ENCODE results near the gene KCNJ12. TPM values are rescaled to one million over a fixed set of nuclear protein-coding genes. Genes with fewer than 3 reads are reported as not detected.

The KCNJ12 gene
- total and polyA plus RNA-seq, 8 donors: 0.09 to 0.37 (median 0.14) TPM

GRCh38 chr17:21466550-21466949 is 90.4 kb downstream of the KCNJ12 start:
- H3K36me3 ChIP-seq: no peaks in the 10 kb centered on the region
- H3K4me3 ChIP-seq: no peak overlapping the region
- H3K4me1 ChIP-seq: no peaks in the 10 kb centered on the region
- intact Hi-C loops (cut with DNase I): no loop called here
- 82 to 84% methylated on average over 11 of the region's 11 CpGs for WGBS, 2 donors
- DNase-seq (no peak), FAIRE-seq (no peak), ATAC-seq (no peak)
- H3K9me3 ChIP-seq: no peaks in the 10 kb centered on the region
- no peaks in the 10 kb centered on the region for H3K27me3 ChIP-seq
- TF ChIP-seq CTCF (IDR thresholded peaks at IDR 0.05): no peak
- no peak overlapping the region for H3K27ac ChIP-seq

GRCh38 chr17:21467196-21467595 is 91.0 kb downstream of the KCNJ12 start:
- intact Hi-C loops (cut with DNase I): no loop called here
- WGBS, 2 donors: 54 to 58% methylated on average over 7 of the region's 7 CpGs
- ATAC-seq: no peak
- FAIRE-seq: no peak
- Histone ChIP-seq H3K4me1 (no peaks in the 10 kb centered on the region), H3K27me3 (no peaks in the 10 kb centered on the region), H3K9me3 (no peaks in the 10 kb centered on the region), H3K4me3 (no peak overlapping the region), H3K27ac (no peak overlapping the region), H3K36me3 (no peaks in the 10 kb centered on the region)
- no peak for TF ChIP-seq CTCF (IDR thresholded peaks at IDR 0.05)
- no peak for DNase-seq

- H3K4me3 ChIP-seq: no peak overlapping the region
- no peak for FAIRE-seq
- 76 to 87% methylated on average over 13 of the region's 13 CpGs for WGBS, 2 donors
- no peaks in the 10 kb centered on the region for H3K27me3 ChIP-seq
- TF ChIP-seq CTCF (IDR thresholded peaks at IDR 0.05): no peak
- no peak for DNase-seq
- intact Hi-C loops (cut with DNase I): no loop called here
- H3K27ac ChIP-seq: no peak overlapping the region
- ATAC-seq: no peak
- no peaks in the 10 kb centered on the region for H3K36me3 ChIP-seq
- no peaks in the 10 kb centered on the region for H3K9me3 ChIP-seq
- no peaks in the 10 kb centered on the region for H3K4me1 ChIP-seq
Measured at GRCh38 chr17:21467739-21468490, 91.8 kb downstream of the KCNJ12 start.

Other genes with a start within 250 kb of the KCNJ12 start
- gene DHRS7B, start 249.4 kb upstream of the KCNJ12 start, total RNA-seq: 10 to 100 TPM in 3 of 6 donors, 1 to 10 TPM in 3; 7.3 to 16.3 (median 9.5) TPM
- gene DHRS7B, start 249.4 kb upstream of the KCNJ12 start, polyA plus RNA-seq: 10 to 100 TPM; 21.2 to 30.4 TPM
- gene TMEM11, start 162.2 kb upstream of the KCNJ12 start, total RNA-seq: 10 to 100 TPM in 1 of 6 donors, 1 to 10 TPM in 5; 6.1 to 10.6 (median 9.1) TPM
- 10 to 100 TPM; 11.9 to 16.0 TPM for gene TMEM11, start 162.2 kb upstream of the KCNJ12 start, polyA plus RNA-seq
- 1 to 10 TPM; 3.1 to 8.3 (median 5.3) TPM for gene NATD1, start 122.9 kb upstream of the KCNJ12 start, total RNA-seq
- 1 to 10 TPM; 2.3 TPM for gene NATD1, start 122.9 kb upstream of the KCNJ12 start, polyA plus RNA-seq
- gene MAP2K3, start 91.6 kb upstream of the KCNJ12 start, total RNA-seq: 10 to 100 TPM; 16.4 to 25.0 (median 19.9) TPM
- 10 to 100 TPM; 21.9 to 40.9 TPM for gene MAP2K3, start 91.6 kb upstream of the KCNJ12 start, polyA plus RNA-seq